Measurements from ENCODE around the gene FARS2. TPM values are rescaled to one million over a fixed set of nuclear protein-coding genes. Genes with fewer than 3 reads are reported as not detected.

The FARS2 gene
- total RNA-seq = 10 to 100 TPM; 10.6 to 24.9 (median 15.2) TPM

DNA sequence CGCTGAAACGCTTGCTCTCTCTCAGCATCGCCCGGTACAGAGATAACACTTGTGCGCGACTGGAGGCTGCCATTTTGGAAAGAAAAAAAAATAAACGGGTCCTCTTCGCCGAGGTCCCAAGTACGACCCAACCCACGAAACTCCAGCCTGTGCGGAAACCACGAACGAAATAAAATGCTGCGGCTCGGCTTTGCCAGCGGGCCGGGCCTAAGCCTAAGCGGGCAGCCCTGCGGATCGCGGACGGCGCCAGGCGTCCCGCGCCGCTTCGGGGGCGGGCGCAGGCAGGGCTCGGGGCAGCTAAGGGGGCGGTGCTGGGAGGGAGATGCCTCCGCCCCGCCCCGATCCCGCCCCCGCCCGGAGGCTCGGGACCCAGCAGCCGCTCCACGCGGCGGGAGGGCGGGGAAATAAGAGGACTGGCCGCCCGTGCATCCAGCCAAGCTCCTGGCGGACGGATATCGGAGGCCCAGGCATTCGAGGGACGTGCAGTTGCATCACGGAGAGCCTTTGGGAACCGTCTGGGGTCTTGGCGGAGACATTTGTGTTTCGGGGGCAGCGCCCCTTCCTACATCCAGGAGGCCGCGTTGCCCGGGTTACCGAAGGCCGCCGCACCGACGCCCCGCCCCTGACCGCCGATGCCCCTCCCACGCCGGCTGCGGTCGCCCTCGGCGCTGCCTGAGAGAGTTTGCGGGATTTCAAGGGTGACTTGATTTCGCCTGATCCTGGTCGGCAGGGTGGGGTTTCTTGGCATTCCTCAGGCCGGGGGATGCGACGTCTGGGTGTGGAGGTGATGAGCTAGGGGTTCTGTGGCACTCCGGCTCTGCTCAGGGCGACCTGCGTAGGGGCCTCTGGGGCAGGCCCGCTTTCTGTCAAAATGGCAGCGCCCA is at the start of gene FARS2, which contains the start of gene LYRM4:
Gene FARS2, plus strand, starts transcription at position 853 of the 884 bp plus-strand sequence.
Gene LYRM4, minus strand, starts transcription at position 290 of the 884 bp plus-strand sequence. Its CDS starts 217 bp downstream, at position 73.
- peaks cover 17 to 26% (median 24%) of the 10 kb centered on the region in 4 donors for H3K4me1 ChIP-seq
- WGBS = 0% methylated on average over 24 of the region's 85 CpGs
- intact Hi-C loops (cut with DNase I) = loop anchor here (5.0 to 10.0 kb wide), 2 partner anchors 119 to 256 kb away; partner anchors contain the start of gene RPP40
- peaks cover 0 to 18% (median 0%) of the 10 kb centered on the region in 4 donors for H3K36me3 ChIP-seq
- peak within 1 kb of the TSS; percentile 89 to 94 (median 92) for H3K27ac ChIP-seq (replicated peaks in 1 of 4)
- H3K27me3 ChIP-seq = no peaks in the 10 kb centered on the region
- H3K4me3 ChIP-seq = peak within 1 kb of the TSS; percentile 72 to 82 (median 75)
- TF ChIP-seq POLR2A (IDR thresholded peaks at IDR 0.05; ENCODE audit: low read depth) (no peak), POLR2AphosphoS5 (IDR thresholded peaks at IDR 0.05) (peak; percentile 48 to 61), EP300 (IDR thresholded peaks at IDR 0.05) (no peak)
- TF ChIP-seq, protein P1, sequence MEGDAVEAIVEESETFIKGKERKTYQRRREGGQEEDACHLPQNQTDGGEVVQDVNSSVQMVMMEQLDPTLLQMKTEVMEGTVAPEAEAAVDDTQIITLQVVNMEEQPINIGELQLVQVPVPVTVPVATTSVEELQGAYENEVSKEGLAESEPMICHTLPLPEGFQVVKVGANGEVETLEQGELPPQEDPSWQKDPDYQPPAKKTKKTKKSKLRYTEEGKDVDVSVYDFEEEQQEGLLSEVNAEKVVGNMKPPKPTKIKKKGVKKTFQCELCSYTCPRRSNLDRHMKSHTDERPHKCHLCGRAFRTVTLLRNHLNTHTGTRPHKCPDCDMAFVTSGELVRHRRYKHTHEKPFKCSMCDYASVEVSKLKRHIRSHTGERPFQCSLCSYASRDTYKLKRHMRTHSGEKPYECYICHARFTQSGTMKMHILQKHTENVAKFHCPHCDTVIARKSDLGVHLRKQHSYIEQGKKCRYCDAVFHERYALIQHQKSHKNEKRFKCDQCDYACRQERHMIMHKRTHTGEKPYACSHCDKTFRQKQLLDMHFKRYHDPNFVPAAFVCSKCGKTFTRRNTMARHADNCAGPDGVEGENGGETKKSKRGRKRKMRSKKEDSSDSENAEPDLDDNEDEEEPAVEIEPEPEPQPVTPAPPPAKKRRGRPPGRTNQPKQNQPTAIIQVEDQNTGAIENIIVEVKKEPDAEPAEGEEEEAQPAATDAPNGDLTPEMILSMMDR (IDR thresholded peaks at IDR 0.05) = peak in 1 of 3 experiments; percentile 49
- DNase-seq (ENCODE audit: extremely low spot score) = peak; percentile 97
- no peaks in the 10 kb centered on the region for H3K9me3 ChIP-seq

DNA sequence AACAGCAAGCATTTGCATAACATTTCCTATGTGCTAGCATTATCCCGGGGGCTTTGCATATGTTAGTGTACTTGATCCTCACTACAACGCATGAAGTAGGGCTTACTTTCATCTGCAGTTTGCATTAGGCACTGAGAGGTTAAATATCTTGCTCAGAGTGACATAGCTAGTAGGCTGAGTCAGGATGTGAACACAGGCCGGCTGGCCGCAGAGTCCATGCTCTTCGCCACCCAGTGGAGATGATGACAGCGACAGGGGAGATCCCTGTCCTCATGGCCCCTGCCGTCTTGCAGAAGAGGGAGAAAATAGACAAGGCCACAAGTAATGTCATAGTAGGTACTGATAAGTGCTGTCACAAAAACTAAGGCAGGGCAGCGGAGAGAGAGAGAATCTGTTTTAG is 47.5 kb upstream of the FARS2 start:
- Histone ChIP-seq H3K9me3 (no peaks in the 10 kb centered on the region), H3K27me3 (no peaks in the 10 kb centered on the region), H3K4me1 (peaks cover 6 to 25% (median 13%) of the 10 kb centered on the region in 4 donors), H3K4me3 (no peak overlapping the region), H3K27ac (replicated peaks in 1 of 4) (no peak overlapping the region), H3K36me3 (peaks cover 0 to 18% (median 6%) of the 10 kb centered on the region in 4 donors)
- 89% methylated on average over 8 of the region's 8 CpGs for whole genome bisulfite sequencing
- intact Hi-C loops (cut with DNase I) = no loop called here
- DNase-seq (ENCODE audit: extremely low spot score) = no peak
- TF ChIP-seq POLR2AphosphoS5 (IDR thresholded peaks at IDR 0.05) = no peak
- TF ChIP-seq, protein P1 (IDR thresholded peaks at IDR 0.05) = no peak
- TF ChIP-seq POLR2A (IDR thresholded peaks at IDR 0.05; ENCODE audit: low read depth) = no peak
- TF ChIP-seq EP300 (IDR thresholded peaks at IDR 0.05) = no peak

DNA sequence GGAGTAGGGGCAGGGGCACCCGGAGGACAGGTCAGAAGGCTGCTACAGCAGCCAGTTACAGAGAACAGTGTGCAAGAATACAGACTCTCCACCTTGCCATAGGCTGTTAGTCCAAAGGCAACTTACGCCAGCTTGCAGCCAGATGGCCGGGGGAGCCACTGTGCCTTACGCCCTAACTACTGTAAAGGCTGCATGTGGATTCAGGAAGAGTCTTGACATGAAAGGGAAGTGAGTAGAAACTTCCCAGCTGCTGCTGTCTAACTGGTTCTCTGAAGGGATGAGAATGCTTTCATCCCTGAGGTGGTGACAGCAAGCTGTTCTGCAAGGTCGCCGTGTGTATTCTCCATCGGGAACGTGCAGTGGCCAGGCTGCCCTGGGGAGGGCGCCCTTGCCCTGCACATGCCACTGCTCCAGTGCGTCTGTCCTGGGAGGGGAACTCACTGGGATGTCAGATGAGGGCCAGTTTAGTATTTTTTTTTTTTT is 46.7 kb upstream of the FARS2 start:
- Histone ChIP-seq H3K9me3 (no peaks in the 10 kb centered on the region), H3K4me1 (peaks cover 6 to 28% (median 14%) of the 10 kb centered on the region in 4 donors), H3K36me3 (peaks cover 0 to 18% (median 6%) of the 10 kb centered on the region in 4 donors), H3K27ac (replicated peaks in 1 of 4) (no peak overlapping the region), H3K27me3 (no peaks in the 10 kb centered on the region), H3K4me3 (no peak overlapping the region)
- no peak for DNase-seq (ENCODE audit: extremely low spot score)
- TF ChIP-seq POLR2AphosphoS5 (IDR thresholded peaks at IDR 0.05) (peak in 1 of 2 donors; percentile 7), POLR2A (IDR thresholded peaks at IDR 0.05; ENCODE audit: low read depth) (no peak), EP300 (IDR thresholded peaks at IDR 0.05) (no peak)
- TF ChIP-seq, protein P1 (IDR thresholded peaks at IDR 0.05) = peak; percentile 45 to 58 (median 51)
- 53% methylated on average over 9 of the region's 10 CpGs for WGBS
- intact Hi-C loops (cut with DNase I) = no loop called here

DNA sequence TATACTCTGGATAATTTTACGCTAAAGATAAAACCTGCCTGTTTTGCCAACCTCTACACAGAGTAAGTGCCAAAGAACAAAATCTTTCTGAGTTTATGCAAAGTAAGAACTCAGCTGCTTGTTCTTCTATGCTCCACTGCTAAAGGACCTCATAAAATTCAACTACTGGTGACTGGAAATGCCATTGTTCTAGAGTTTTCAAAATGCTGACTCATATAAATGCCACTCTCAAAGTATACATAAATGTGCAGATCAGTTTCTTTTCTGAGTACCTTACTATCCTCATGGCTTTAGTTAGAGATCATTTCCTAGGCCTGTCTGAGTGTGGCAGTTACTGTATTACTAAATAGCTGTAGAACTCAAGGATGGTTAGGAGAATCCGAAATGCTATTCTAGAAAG is 46.2 kb upstream of the FARS2 start:
- TF ChIP-seq POLR2AphosphoS5 (IDR thresholded peaks at IDR 0.05) = no peak
- no peak for TF ChIP-seq POLR2A (IDR thresholded peaks at IDR 0.05; ENCODE audit: low read depth)
- TF ChIP-seq, protein P1 (IDR thresholded peaks at IDR 0.05) = no peak
- no peak for TF ChIP-seq EP300 (IDR thresholded peaks at IDR 0.05)
- no peak for DNase-seq (ENCODE audit: extremely low spot score)
- intact Hi-C loops (cut with DNase I) = no loop called here
- no peaks in the 10 kb centered on the region for H3K9me3 ChIP-seq
- no peak overlapping the region for H3K27ac ChIP-seq (replicated peaks in 1 of 4)
- H3K4me1 ChIP-seq = peaks cover 6 to 28% (median 14%) of the 10 kb centered on the region in 4 donors
- H3K27me3 ChIP-seq = no peaks in the 10 kb centered on the region
- H3K36me3 ChIP-seq = peaks cover 0 to 18% (median 6%) of the 10 kb centered on the region in 4 donors
- no peak overlapping the region for H3K4me3 ChIP-seq
- WGBS = 84% methylated on average over 2 of the region's 2 CpGs
